ENCODE results near the gene HOXB3.
A peak's percentile ranks its signal among the peaks of the same experiment; 100 is the strongest.

HOXB3 gene

DNA sequence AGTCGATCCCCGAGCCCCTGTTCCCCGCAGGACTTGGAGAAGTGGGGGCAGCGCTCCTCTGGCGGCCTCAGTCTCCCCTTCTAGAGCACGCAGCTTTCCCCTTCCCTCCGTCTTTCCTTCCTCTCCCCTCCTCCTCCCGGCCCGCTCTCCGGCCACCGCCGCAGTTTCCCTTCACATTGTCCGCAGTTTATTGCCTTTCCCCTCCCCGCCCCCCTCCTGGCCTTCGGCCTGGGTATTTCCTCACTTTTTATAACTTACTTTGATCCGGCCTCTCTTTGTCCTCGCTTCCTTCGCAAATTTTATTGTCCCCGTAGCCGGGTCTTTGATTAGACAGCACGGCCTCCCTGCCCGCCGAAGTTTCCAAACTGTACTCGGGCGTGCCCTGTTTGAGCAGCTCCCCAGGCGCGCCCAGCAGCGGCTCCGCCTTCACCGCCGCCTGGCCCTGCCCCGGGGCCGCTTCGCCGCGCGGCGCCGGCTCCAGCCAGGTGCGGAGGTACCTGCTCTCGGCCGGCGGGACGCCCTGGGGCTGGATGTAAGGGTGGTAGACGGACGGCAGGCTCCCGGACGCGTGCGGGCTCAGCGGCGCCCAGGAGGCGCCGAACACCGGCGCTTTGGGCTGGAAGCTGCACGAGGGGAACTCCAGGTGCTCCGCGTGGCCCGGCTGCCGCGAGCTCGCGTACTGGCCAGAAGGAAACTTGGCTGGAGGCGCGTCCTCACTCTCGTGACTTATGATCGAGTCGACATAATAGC, 35.6 kb upstream of the HOXB3 start:
- DNase-seq (ENCODE audit: low read depth in 2 of 2), result no peak

DNA sequence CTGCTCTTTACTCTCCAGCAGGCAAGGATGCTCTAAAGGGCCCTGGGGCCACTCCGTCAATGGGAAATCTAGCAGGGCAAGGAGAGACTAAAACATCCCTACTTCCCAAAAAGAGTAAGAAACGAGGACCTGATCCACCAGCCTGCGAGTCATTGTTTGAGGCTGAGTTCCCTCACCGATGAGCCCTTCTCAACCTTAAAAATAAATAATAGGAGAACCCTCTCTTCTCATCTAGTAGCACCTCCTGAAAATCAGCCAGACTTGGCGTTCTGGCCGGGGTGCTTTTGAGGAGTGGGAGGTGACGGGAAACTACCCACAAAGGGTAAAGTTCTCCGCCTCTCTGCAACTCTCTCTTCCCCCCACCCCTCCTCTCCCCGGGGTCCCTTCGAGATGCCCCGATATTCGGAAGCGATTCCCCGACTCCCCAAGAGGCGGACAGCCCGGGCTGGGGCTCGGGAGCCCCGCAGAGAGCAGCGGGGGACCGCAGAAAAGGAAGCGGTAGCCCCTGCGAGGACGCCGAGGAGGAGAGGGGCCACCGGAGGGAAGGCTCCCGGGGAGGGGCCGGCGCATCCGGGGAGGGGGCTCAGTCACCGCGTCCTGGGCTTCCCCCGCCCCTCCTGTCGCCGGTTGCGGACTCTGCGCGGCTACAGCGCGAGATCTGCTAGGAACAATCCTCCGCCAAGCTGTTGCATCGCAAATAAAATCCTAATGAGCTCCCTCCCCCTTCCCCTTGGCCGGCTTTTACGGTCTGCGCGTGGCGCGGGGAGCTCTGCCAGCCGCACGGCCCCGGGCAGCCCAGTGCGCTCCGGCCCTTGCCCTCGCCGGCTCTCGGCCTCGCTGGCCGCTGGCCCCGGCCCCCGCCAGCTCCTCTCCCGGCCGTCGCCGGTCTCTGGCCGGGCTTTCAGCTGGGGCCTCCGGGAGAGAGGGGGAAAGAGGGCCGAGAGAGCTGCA, 34.8 kb upstream of the HOXB3 start:
- DNase-seq (ENCODE audit: low read depth in 2 of 2), result no peak

DNA sequence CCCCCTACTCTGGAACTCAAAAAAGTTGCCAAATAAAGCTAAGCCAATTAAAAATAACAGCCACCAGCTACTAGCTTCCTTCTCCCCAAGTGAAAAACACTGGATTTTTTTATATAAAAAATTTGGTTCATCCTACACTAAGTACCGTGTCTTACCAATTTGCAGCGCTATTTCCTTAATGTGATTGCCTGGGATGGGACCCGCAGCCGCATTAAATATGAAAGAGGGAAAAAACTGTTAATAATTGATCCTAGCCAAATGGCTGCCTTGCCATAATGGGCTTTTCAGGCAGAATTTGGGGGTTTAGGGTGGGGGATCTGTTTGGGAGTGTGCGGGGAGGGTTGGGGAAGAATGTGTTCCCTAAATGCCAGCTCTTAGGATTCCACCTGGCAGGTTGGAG, 34.1 kb upstream of the HOXB3 start:
- no peak for DNase-seq (ENCODE audit: low read depth in 2 of 2)

DNA sequence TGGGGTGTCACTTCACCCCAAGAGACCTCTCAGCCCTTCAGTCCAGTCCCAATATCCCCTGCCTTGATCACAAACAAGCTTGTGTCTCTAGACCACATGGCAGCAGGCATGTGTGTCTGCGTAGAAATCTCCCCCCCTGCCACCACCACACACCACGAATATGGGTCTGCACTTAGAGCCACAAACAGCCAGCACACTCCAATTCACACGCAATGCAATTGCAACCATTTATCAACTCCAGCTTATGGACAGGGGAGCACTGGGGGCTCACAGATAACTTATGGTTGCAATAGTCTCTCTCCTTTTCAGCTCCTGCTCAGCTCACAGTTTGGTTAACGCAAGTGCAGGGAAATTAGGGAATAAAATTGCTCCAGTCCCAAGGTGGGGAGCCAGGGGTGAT, 33.5 kb upstream of the HOXB3 start:
- no peak for DNase-seq (ENCODE audit: low read depth in 2 of 2)

DNA sequence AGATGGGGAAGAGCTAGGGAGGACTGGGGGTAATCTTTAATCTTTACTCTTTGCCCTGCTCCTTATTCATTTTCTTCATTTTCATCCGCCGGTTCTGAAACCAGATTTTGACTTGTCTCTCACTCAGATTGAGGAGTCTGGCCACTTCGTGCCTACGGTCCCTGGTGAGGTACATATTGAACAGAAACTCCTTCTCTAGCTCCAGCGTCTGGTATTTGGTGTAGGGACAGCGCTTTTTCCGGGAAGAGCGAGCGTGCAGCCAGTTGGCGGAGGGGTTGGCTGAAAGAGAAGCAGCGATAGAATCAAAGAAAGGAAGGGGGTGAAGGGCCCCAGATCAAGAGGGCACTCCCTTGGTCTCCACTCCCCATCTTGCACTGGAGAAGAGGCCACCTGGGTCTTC, 32.8 kb upstream of the HOXB3 start:
- no peak for DNase-seq (ENCODE audit: low read depth in 2 of 2)

DNA sequence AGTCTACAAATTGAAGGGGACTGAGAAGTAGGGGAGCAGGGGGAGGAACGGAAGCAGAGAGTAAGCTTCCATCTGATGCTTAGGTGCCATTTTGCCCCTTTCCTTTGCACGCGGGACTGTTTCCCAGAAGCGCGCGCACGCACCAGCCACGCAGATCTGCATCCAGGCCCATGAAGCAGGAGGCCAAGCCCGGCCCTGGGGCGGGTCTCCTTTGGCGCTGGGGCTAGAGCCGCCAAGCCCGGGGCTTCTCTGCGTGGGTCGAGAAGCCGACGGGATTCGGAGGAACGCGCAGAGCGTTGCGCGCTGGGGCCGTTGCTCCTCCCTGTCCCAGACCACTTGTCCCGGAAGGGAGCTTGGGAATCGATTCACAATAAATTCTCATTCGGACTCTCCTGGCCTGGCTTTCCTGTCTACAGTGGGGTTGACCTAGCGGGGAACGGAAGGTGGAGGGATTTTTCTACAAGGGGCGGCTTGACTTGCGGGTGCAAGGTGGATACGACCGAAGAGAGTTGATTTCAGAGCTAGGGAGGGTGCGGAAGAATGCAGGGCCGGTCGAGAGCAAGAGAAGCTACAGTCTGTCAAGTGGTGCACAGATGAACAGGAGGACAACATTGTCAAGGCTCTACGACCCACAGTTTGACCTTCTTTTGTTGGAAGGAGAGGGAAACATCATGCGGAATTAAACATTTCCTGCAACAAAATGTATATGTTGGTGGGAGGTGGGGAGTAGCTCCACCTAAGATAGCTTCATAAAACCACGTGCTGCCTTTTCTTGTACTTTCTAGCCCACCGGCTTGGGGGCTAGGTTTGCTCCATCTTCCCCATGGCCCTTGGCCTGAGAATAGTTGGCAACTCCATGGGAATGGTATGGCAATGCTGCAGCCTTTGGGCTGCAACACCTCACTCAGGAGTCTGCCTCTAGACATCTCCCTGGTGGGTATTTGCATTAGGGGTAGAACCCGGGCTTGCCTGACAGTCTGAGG, 31.7 kb upstream of the HOXB3 start:
- DNase-seq (ENCODE audit: low read depth in 2 of 2), result no peak

DNA sequence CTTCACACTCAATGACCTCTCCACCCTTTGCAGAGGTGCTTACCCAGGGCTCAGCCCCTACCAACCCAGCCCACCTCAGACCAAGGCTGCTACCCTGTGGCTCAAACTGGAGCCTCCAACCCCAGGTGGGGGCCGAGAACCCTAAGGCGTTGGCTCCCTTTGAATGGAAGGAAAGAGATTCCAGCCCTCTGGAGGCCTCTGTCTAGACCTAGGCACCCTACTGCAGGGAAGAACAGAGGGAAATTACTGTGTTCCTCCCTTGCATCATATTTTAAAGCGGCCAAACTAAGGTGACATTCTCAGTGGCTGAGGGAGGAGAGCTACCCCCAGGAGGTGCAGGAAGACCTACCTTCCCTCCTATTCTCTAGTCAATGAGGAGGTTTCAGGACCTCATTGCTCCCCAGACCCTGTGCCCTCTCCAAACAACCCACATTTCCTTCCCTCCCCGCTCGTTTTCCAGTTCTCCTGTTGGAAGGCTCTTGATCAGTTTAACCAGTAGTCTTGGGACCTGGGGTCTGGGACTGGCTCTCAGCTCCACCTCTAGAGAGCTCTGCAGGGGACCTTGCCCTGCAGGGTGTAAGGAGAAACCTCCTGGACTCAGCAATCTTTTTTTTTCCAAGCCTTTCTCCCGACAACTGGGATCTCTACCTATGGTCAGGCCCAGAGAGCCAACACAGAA, 30.6 kb upstream of the HOXB3 start:
- no peak for DNase-seq (ENCODE audit: low read depth in 2 of 2)

DNA sequence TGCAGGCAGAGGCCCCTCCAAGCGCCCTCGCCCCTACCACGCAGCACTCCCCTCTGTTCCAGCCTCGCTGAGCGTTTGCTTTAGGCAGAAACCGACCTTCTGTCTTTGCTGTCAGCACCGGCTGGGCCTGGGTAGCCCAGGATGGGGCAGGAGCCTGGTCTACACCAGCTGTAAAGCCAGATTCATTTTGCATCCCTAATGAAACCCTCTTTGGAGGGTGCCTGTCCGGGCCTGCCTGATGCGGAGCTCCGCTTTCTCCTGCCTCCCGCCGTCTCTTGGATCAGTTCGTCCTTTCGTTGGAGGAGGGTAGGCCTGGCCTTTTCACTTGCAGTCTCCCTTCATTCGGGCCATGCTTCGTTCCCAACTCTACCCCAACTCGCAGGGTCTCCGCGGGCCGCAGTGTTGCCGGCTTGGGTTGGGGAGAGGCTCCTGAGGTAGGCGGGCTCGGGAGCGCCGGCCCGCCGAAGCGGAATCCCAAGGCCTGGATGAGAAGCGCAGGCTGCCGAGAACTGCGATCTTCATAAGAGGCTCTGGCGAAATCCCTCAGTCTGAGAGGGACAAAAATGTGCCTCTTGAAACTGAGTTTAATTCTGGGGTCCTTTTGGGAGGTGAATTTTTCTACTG, 29.9 kb upstream of the HOXB3 start:
- DNase-seq (ENCODE audit: low read depth in 2 of 2), result no peak

DNA sequence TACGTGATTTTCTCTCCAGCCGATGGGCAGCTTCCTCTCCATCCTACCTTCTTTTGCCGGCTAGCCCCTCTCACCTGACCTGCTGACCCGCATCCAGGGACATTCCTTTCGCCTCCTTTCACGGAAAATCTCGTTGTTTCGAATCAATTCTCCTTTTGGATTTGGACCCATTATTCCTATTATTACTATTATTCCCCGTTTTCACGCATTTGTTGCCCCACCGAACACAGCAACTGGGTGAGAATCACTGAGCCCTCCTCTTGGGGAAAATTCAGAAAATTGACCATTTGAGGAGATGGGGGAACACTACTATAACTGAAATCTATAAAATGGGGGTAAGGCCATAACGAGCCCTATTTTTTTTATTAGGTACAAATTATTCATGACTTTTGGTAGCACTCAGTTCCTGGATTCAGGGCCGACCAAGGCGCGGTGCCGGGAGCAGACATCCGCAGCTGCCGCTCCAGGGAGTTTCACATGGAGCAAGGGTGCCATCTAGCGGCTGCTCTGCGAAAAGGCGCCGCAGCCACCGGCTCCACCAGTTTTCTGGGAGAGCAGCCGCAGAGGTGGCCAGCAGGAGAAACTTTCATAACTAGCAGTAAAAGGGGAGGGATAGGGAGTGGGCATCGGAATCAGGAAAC, 28.3 kb upstream of the HOXB3 start:
- peak; percentile 64 to 66 for DNase-seq (ENCODE audit: low read depth in 2 of 2)

DNA sequence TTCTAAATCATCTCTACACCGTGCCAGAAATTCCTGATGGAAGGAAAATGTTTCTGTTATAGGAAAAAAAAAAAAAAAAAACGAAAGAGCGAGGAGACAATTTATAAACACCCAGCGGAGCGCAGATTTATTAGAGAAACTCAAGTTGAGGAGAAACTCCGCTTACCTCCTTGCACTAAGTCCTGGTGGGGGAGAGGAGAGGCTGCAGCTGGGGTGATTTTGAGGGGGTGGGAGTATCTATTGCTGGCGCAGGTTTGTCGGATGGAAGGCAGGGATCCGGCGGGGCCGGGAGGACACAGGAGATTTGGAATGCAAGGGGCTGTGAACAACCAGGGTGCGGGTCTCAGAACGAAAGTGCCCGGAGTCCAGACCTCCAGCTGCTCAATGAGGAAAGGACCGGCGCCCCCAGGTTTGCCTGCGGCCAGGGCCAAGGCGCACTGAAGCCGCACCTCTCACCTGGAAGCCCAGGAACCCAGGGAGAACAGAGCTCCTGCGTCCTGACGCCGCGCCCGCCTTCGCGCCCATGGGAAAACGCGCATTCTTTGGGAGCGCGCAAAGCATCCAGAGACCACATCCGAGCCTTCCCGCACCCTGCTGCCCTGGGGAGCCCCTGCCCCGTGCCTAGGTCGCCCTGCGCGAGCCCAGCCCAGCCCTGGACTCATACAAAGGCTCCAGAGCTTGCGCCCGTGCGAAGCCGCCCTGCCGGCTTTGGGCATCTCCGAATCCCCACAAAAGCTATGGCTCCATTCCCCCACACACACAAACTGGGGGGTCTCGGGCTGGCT, 27.6 kb upstream of the HOXB3 start:
- no peak for DNase-seq (ENCODE audit: low read depth in 2 of 2)

DNA sequence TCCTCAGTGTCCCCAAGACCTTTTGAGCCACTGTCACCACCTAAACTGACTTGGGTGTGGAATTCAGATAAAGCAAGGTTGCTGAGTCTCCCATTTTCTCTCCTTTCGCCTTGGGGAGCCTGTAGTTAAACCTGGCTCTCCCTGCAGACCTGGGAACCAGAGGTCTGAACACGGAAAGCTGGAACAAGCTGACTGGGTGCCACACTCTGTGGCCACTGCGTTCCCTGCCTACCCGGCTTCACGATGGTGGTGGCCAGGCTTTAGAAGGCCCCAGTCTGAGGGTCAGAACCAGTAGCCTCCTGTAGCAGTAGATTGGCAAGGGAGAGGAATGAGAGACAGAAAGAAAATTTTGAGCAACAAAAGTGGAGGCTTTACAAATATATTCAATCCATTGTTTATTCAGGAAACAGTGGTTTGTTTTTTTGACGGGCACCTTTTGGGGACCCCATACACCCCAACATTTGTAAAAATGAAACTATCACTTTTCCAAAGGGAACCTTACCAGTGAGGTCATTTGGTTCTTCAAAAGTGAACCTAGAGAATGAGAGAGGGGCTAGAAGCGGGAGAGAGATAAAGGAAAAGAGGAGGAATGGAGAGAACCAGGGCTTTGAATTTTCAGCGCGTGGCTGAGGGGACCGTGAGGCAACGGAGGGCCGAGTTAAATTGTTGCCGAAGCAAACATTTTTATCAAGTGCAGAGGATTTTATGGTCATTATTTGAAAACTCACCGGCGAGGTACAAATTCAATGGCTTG, 26.9 kb upstream of the HOXB3 start:
- no peak for DNase-seq (ENCODE audit: low read depth in 2 of 2)

DNA sequence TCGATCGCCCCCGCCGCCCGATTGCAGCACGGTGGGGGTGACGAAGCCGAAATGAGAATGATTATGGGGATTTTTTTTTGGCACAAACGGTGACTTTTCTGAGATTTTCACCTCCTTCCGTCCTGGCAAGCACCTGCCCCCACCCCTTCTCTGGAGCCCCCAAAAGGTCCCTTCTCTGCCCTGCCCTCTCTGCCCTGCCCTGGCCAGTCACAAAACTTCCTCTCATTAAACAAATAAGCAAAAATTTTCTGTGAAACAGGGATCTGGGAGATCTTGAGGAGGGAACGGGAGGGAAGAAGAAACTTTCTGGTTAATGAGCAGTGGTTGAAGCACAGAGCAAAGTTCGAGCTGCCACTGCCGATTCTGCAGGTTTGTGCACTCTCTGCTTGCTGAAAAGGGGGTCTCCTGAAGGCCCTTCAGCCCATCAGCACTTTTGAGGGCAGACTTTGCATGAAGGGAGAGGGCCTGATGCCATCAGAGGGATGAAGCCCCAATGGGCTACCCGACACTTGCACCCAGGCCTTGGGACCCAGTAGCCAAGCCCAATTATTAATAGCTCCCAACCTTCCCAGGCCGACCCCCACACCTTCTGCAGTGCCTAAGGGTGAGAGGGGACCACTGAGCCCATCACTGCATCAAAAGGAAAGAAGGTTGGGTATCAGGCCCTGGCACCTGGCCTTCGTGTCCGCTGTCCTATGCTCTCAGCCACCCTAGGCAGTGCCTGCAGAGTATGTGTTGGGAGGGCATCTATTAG, 26.1 kb upstream of the HOXB3 start:
- DNase-seq (ENCODE audit: low read depth in 2 of 2), result no peak

DNA sequence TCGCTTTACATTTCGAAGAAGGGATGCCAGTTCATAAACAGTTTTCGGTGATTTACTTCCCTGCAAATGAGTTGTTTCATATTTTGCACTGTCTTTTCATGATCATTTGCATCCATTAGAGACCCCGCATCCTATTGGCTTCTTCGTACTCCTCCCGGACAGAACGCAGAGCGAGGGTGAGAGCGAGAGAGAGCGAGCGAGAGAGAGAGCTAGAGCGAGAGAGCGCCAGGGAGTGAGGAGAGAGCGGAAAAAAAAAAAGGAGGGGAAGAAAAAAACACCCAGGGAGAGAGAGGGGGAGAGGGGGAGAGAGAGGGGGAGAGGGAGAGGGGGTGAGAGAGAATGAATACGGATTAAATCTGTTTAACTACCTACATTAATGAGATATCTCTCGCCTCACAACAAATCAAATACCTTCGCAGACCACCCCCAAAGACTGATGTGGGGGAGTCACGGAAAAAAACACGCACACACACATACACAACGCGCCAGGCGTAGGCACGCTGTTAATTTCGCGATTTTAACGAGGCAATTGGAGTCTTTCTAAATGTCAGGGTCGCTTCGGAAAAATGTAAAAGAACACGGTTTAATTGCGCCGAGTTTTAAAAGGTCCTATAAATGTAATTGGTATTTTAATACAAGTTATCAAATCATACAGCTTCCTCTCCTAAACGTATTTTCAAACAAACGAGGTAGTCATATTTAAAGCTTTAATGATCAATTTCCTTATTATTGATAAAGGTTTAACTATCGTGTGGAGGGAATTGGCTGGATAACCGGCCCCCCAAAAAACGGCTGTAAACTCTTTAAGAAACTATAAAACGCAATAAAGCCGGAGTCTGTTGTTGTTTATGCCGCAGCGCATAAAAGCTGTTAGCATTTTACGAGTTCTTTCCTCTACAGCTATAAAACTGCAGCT, 25.3 kb upstream of the HOXB3 start, which contains the start of gene HOXB8:
TSS of gene HOXB8 (minus strand) at position 246 of the 916 bp plus-strand sequence. CDS start 588 bp downstream, outside the sequence.
- DNase-seq (ENCODE audit: low read depth in 2 of 2), result no peak

DNA sequence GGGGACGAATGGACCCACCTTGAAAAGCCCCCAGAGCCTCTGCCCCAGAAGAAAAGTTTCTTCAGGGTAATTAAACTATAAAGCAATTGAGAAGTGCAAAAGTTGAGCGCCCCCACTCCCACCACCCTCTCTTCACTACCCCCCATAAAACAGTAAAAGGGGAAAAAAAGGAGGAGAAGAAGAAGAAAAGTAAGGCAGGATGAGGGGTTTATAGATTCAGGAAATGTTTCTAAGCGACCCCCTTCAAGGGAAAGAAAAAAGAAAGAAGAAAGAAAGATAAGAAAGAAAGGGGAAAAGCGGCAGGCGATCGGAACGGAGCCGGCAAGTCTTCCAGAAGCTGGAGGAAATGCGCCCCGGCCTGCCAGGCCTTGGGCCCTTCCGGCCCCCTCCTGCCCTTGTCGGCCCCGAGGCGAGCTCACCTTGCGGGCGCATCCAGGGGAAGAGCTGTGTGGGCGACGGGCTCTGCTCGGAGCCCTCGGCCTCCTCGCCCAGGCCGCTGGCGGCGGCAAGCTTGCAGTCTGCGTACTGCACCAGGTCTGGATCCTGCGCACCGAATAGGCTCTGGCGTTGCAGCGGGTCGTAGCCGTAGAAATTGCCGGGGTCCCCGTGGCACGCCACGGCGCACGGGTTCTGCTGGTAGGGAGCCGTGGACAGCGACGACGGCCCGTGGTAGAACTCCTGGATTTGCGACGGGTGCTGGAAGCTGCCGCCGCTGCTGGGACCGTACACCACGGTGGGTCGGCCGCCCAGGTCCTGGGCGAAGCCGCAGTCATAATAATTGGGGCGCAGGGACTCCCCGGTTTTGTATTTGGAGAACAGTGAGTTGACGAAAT, 24.0 kb upstream of the HOXB3 start:
- DNase-seq (ENCODE audit: low read depth in 2 of 2), result no peak

DNA sequence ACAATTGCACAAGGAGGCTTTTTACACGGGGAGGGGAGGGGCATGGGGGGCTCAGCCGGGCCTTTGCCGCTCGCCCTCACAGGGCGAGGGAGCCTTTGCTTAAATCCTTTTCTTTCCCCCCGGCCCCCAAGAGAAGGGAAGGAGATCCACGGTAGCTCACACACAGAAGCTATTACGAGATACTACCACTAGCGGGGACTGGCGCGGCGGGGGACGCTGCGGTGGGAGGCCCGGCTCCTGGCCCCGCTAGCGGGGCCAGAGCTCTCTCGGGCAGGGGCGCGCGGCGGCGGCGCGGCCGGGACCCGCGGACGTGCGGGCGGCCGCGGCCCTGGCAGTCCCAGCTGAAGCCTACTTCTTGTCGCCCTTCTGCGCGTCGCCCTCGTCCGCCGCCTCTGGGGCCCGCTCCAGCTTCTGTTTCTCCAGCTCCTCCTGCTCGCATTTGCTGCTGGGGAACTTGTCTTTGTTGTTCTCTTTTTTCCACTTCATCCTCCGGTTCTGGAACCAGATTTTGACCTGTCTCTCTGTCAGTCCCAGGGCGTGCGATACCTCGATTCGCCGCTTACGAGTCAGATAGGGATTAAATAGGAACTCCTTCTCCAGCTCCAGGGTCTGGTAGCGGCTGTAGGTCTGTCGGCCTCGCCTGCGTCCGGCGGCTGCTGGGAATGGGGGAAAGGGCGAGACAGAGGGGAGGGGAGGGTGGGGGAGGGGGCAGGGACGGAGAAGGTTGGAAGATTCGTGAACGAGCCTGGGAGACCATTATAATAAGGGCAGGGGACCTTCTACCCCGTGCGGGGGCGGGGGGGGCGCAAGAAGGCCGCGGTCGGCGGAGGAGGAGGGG, 23.0 kb upstream of the HOXB3 start:
- no peak for DNase-seq (ENCODE audit: low read depth in 2 of 2)
